Stimulated activated naive CD8-positive, alpha-beta T cell treated with anti-CD3 and anti-CD28 coated beads, Interleukin-15, amount 100 ng/mL, for 72 hours (primary cell): ENCODE measurements around the gene CYP27B1.
"Not testable (repeated sequence)": the region's sequence is repeated elsewhere in the genome, so short reads cannot be mapped to it uniquely, and the experiment has no call there.

Source experiments
- ATAC-seq: fragments of 150-1000 bp; cut with Tn5 transposase; 2 replicates; pipeline ENCODE4 v1.10.0; 2021; ENCODE audit warnings: mild to moderate bottlenecking, moderate library complexity
- DNase-seq, 2 donors: peaks; one replicate each; pipeline ENCODE4 v3.0.0; 2021 to 2022
- H3K27ac Mint-ChIP-seq, 2 donors: one replicate each; pipeline ENCODE4 v1.8.0; 2022; ENCODE audit warnings: mild to moderate bottlenecking in 2 of 2, mixed read lengths in 2 of 2, moderate library complexity in 2 of 2
- H3K27me3 Mint-ChIP-seq: one replicate; pipeline ENCODE4 v1.8.0; 2022; ENCODE audit warnings: mixed read lengths
- H3K4me1 Mint-ChIP-seq: one replicate; pipeline ENCODE4 v1.8.0; 2022; ENCODE audit warnings: mild to moderate bottlenecking, mixed read lengths
- H3K4me3 Mint-ChIP-seq, 2 donors: one replicate each; pipeline ENCODE4 v1.8.0; 2022; ENCODE audit warnings: mild to moderate bottlenecking in 2 of 2, mixed read lengths in 2 of 2, moderate library complexity in 1 of 2
- H3K9me3 Mint-ChIP-seq, 2 donors: one replicate each; pipeline ENCODE4 v1.8.0; 2022; ENCODE audit warnings: mixed read lengths in 2 of 2

CYP27B1 gene

DNA sequence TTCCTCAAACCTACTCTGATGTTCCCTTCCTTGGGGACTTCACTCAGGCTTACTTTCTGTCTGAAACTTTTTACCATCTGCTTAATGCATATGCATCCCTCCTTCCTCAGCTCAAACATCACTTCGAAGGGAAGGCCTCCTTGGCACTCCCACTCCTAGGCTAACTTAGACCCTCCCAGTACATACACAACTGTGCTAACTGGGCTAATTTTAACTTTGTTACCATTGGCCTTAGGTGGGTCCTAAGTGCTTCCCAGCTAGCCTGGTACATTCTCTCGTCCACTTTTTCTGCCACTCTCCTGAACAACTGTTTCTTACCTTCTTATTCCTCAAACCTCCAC is 9.3 kb upstream of the CYP27B1 start:
- Mint-ChIP-seq H3K27ac (no peak overlapping the region), H3K27me3 (no peaks in the 10 kb centered on the region), H3K4me1 (peaks cover 13% of the 10 kb centered on the region), H3K4me3 (no peak overlapping the region), H3K9me3 (no peaks in the 10 kb centered on the region)
- ATAC-seq (no peak), DNase-seq (no peak)

DNA sequence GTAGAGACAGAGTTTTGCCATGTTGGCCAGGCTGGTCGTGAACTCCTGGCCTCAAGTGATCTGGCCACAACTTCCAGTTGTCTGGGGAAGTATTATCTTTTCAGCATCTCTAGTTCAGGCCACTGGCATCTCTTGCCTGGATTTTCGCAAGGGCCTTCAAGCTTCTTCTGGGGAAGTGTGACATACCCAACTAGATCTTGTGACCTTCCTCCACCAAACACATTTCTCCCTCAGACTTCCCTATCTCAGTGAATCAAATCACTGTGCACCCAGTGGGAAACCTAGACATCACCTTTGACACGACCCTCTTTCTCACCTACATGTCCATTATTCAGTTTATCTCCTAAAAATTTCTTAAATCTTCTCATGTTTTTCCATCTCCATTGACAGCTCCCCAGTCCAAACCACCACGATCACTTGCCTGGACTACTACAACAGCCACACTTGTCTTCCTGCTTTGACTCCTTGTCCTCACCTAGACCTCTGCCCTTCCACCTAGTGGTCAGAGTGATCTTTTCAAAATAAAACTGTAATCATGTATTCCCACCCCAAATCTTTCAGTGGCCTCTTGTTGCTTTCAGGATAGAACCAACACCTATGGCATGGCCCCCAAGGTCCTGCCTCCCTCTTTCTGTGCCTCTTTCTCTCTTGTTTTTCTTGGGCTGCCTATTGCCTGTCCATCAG is 8.8 kb upstream of the CYP27B1 start:
- no peak for ATAC-seq
- Mint-ChIP-seq H3K4me1 (peaks cover 18% of the 10 kb centered on the region), H3K4me3 (no peak overlapping the region), H3K27me3 (no peaks in the 10 kb centered on the region), H3K9me3 (no peaks in the 10 kb centered on the region), H3K27ac (no peak overlapping the region)
- DNase-seq = no peak

DNA sequence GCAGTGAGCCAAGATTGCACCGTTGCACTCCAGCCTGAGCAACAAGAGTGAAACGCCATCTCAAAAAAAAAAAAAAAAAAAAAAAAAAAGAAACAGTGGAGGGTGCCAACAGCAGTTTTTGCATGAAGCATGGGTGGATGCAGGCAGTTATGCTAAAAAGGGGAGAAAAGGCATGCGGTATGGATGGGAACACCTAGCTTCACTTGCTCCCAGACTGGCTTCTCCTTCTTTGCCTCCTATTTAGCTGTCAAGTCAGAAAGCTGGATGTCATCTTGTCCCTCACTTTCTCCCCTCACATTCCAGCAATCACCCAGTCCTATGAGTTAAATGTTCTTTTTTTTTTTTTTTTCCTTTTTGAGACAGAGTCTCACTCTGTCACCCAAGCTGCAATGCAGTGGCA is 8.2 kb upstream of the CYP27B1 start:
- Mint-ChIP-seq H3K4me1 (peaks cover 25% of the 10 kb centered on the region), H3K4me3 (no peak overlapping the region), H3K9me3 (no peaks in the 10 kb centered on the region), H3K27ac (no peak overlapping the region), H3K27me3 (no peaks in the 10 kb centered on the region)
- no peak for DNase-seq
- ATAC-seq = no peak

DNA sequence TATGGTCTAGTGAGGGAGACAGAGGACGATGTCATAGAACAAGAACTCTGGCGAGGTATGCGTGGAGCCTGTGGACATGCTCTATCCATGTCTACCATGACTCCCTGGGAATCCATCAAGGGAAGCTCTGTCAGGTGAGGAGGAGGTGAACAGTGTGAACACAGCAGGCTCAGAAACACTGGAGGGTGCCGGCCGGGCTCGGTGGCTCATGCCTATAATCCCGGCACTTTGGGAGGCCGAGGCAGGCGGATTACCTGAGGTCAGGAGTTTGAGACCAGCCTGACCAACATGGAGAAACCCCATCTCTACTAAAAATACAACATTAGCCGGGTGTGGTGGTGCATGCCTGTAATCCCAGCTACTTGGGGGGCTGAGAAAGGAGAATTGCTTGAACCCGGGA is 7.8 kb upstream of the CYP27B1 start:
- H3K4me3 Mint-ChIP-seq, ATAC-seq, H3K9me3 Mint-ChIP-seq, DNase-seq, H3K27me3 Mint-ChIP-seq, H3K27ac Mint-ChIP-seq: not testable (repeated sequence)
- H3K4me1 Mint-ChIP-seq = peaks cover 29% of the 10 kb centered on the region

DNA sequence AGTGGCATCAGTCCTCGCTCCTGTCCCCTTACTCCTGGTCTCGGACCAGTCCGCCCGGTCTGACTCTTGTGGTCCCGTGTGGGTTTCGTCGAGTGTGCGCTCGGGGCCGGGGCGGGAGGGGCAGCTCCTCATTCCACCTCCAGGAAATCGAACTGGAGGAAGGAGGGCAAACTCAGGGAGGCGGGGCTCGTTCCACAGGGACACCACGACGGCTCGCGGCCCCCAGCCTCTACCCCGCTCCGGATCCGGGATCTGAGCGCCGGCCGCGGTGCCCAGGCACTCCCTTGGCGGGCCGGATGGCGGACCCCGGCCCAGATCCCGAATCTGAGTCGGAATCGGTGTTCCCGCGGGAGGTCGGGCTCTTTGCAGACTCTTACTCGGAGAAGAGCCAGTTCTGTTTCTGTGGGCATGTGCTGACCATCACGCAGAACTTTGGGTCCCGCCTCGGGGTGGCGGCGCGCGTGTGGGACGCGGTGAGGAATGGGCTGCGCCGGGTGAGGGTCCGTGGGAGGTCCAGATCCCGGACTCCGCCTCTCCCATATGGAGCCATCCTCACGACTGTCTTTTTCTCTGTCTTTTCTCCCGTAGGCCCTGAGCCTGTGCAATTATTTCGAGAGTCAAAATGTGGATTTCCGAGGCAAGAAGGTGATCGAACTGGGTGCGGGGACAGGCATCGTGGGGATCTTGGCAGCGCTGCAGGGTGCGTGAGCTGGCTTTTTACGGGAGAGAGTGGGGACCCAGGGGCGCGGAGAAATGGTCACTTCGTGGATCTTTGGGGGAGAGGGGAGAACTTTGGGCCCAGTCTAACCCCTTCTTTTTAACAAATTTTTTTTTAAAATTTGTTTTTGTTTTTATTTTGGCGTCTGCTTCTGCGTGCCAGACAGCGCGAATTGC is 5.8 kb upstream of the CYP27B1 start, which contains the start of gene EEF1AKMT3:
TSS of gene EEF1AKMT3 (plus strand) at position 186 of the 894 bp plus-strand sequence. CDS start at position 297, 111 bp downstream.
- DNase-seq (no peak), ATAC-seq (peak; percentile 46)
- peak within 1 kb of the TSS; percentile 98 to 99 for H3K27ac Mint-ChIP-seq

DNA sequence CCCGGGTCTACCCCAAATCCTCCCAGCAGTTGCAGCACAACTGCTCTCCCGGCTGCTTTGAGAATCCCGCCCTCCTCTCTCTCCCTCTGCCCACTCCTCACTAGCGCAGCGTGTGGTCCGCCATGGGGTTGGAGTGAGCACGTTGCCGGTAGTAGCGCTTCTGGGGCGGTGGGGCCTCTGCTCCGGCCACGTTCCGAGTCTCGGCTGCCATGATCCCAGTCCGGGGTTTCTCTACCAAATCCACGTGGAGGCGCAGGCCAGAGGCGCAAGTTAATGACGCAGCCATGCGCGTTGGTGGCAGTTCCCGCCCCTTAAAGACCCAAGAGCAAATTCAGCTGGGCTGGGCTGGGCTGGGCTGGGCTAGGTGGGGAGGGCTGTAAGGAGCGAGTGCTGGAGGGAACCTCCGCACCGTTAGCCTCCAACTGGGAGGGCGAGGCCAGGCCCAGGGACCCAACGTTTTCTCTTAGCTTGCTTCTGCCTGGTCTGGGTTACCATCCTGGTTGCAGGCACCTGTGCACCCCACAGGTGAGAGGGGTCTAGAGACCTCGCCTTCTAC is 5.1 kb upstream of the CYP27B1 start, which contains the start of gene METTL1:
TSS of gene METTL1 (minus strand) at position 233 of the 556 bp plus-strand sequence. CDS start at position 211, 22 bp downstream.
- H3K27me3 Mint-ChIP-seq = no peaks in the 10 kb centered on the region
- DNase-seq (peak; percentile 92 to 94), ATAC-seq (peak; percentile 94)
- H3K27ac Mint-ChIP-seq = peak within 1 kb of the TSS; percentile 98 to 99
- H3K4me3 Mint-ChIP-seq = peak within 1 kb of the TSS; percentile 99
- H3K4me1 Mint-ChIP-seq = peaks cover 37% of the 10 kb centered on the region
- H3K9me3 Mint-ChIP-seq = no peaks in the 10 kb centered on the region

More for the DNA sequence above, 5.8 kb upstream of the CYP27B1 start, which contains the start of gene EEF1AKMT3:
- Mint-ChIP-seq H3K4me3 (peak within 1 kb of the TSS; percentile 99), H3K4me1 (peaks cover 30% of the 10 kb centered on the region), H3K27me3 (no peaks in the 10 kb centered on the region), H3K9me3 (no peaks in the 10 kb centered on the region)

DNA sequence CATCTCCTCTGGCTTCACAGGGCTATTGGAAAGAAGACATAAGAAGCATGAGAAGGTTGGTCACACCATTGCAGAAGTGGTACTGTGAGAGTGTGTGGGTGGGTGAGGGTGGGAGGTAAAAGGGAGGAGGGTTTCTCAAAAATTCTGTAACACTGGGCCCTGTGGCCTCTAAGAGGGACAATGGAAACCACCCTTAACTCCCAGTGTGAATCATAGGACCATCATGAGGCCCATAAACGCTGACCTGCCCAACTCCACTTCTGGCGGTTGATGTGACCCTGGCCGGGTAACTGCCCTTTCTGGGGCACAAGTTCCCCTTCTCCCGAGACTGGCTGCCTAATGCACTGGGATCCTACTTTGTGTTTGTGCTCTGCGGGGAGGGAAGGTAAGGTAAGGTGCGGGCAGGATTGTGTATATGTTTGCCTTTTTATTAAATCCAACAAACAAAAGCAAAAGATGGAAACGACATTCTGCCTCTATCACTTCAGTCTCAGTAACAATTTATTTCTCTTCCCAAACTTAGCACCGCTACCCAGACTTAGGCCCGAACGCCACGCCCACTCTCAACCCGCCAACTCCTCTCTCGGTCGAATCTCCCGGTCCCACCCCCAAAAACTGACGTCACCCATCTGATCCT is 4.5 kb upstream of the CYP27B1 start:
- DNase-seq (peak in 1 of 2 donors; percentile 89), ATAC-seq (peak; percentile 81)
- Mint-ChIP-seq H3K27ac (peak overlapping the region; percentile 98 to 99), H3K4me3 (peak overlapping the region; percentile 99), H3K27me3 (peaks cover 5% of the 10 kb centered on the region), H3K4me1 (peaks cover 43% of the 10 kb centered on the region), H3K9me3 (no peaks in the 10 kb centered on the region)

DNA sequence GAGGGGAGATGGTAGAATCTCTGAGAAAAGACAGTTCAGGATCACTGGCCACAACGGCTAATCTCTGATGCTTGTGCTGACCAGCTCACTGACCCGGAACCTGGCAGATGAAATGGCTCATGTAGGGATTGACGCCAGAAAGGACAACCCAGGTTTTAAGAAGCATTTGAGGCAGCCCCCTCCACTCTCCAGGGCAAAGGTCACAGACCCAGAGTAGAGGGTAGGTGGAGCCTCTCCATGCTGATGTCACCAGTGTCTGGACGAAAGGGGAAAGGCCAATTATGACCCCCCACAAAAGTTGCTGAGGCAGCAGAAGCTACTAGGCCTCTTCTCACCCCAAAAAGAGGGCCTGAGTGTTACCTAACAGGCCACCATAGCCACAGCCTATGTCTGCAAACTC is 3.9 kb upstream of the CYP27B1 start:
- H3K4me3 Mint-ChIP-seq = peak overlapping the region in 1 of 2 donors; percentile 99
- peaks cover 8% of the 10 kb centered on the region for H3K27me3 Mint-ChIP-seq
- no peak overlapping the region for H3K27ac Mint-ChIP-seq
- H3K4me1 Mint-ChIP-seq = peaks cover 49% of the 10 kb centered on the region
- DNase-seq = no peak
- ATAC-seq = no peak
- H3K9me3 Mint-ChIP-seq = no peaks in the 10 kb centered on the region

DNA sequence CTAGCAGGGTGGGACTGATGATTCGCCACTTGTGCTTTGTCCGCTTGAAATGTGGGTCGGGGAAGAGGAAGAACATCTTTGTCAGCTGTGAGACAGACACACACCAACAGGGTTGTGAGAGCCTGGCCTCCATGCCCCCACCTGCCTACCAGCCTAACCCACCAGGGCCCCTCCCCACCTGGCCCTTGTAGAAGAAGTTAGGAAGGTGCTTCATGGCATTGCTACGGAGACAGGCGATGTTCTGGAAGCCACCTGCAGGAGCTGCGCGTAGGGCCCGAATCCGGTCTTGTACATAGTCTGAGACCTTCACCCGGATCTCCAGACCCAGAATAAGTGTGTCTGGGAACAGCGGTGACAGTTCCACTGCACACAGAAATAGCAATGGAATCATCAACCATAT is 2.7 kb upstream of the CYP27B1 start:
- Mint-ChIP-seq H3K9me3 (no peaks in the 10 kb centered on the region), H3K27me3 (peaks cover 8% of the 10 kb centered on the region), H3K4me3 (peak overlapping the region in 1 of 2 donors; percentile 10), H3K4me1 (peaks cover 61% of the 10 kb centered on the region), H3K27ac (no peak overlapping the region)
- ATAC-seq = no peak
- no peak for DNase-seq

DNA sequence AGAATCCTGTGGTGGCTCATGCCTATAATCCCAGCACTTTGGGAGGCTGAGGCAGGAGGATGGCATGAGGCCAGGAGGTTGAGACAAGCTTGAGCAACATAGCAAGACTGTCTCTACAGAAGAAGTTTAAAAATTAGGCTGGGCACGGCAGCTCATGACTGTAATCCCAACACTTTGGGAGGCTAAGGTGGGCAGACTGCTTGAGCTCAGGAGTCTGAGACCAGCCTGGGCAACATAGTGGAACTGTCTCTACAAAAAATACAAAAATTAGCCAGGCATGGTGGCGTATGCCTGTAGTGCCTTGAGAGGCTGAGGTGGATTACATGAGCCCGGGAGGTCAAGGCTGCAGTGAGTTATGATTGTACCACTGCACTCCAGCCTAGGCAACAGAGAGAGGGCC is 998 bp upstream of the CYP27B1 start:
- H3K4me3 Mint-ChIP-seq = no peak overlapping the region
- no peak for ATAC-seq
- H3K4me1 Mint-ChIP-seq = peaks cover 71% of the 10 kb centered on the region
- H3K9me3 Mint-ChIP-seq = no peaks in the 10 kb centered on the region
- H3K27me3 Mint-ChIP-seq = peaks cover 8% of the 10 kb centered on the region
- no peak for DNase-seq
- no peak overlapping the region for H3K27ac Mint-ChIP-seq

DNA sequence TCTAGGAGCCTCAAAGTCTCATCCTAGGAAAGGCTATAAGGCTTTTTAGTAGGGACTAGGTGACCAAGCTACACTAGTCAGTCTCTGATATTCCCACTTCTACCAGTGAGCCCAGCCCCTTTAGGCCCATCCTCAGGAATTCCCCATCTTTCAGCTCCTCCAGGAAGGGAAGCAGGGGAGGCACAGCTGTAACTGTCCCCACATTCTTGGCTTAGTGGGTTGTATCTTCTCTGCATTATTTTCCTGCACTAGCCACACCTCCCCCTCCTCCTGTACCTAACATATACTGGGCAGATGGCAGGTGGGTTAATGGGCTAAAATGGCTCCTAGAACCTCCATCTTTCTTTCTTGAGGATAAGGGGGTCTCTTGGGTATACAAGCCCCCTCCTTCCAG is 424 bp upstream of the CYP27B1 start:
- H3K9me3 Mint-ChIP-seq = no peaks in the 10 kb centered on the region
- no peak overlapping the region for H3K27ac Mint-ChIP-seq
- no peak overlapping the region for H3K4me3 Mint-ChIP-seq
- peaks cover 68% of the 10 kb centered on the region for H3K4me1 Mint-ChIP-seq
- DNase-seq = no peak
- H3K27me3 Mint-ChIP-seq = peaks cover 8% of the 10 kb centered on the region
- no peak for ATAC-seq

DNA sequence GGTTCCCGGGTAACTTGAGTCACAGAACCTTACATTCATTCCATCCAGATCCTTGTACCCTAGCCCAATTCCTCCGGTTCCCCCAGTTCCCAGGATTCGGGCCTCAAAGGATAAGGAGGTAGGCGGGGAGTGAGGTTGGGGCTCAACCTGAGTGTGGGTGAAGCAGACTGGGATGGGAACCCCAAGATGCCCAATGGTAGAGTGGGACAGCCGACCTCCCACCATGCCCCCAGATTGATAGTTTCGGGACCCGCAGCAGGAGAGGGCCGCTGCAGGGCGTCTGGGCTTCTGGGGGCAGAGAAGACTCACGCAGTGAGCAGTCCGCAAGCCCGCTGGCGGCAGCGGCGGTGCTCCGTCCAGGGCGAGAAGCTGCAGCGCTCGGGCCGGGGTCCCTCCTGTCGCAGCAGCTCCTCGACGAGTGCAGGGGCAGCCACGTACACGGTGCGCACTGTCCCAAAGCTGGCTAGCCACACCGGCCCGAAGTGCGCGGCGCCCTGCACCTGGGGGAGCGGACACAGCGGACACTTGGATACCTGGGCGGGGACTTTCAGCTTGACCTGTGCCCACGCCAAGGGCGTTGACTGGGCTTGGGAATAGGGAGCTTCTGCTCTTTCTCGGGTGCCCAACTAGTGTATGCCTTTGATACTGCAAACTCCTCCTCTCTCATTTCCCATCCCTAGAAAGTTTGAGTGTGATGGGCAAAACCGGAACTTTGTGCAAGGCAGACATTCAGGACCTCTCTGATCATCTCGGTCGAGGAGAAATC is 997 bp downstream of the CYP27B1 start:
- Mint-ChIP-seq H3K4me3 (peak overlapping the region; percentile 88 to 97), H3K27ac (peak overlapping the region in 1 of 2 donors; percentile 83), H3K4me1 (peaks cover 69% of the 10 kb centered on the region), H3K9me3 (no peaks in the 10 kb centered on the region), H3K27me3 (peaks cover 8% of the 10 kb centered on the region)
- DNase-seq = peak in 1 of 2 donors; percentile 24
- peak; percentile 44 for ATAC-seq

DNA sequence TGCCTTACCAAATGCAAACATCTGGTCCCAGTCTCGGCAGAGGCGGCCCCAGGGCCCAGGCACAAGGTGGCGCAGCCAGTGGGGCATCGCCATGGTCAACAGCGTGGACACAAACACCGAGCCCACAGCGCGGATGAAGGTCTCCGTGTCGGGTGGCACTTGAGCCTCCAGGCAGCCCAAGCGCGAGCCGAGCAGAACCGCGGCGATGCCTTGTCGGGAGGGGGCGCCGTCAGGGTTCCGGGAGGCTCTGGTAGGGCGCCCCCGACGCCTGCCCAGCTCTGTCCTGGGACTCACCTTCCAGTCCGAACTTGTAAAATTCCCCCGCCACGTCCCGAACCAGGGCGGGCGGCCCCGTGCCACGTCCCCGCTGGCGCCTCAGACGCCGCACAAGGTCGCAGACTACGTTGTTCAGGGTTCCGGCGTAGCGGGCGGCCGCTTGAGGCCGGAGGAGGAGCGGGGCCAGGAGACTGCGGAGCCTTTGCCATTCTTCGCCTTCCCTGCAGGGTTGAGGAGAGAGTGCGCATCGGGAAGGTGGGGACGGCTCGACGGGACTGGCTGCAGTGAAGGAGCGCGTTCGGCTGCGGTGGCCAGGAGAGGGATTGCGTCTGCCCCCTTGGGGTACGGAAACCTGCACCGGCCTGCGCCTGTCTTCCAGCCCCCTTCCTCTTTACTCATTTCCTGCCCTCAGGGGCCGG is 1.7 kb downstream of the CYP27B1 start:
- H3K4me3 Mint-ChIP-seq = peak overlapping the region; percentile 88 to 97
- peaks cover 64% of the 10 kb centered on the region for H3K4me1 Mint-ChIP-seq
- H3K27me3 Mint-ChIP-seq = peaks cover 8% of the 10 kb centered on the region
- H3K9me3 Mint-ChIP-seq = no peaks in the 10 kb centered on the region
- DNase-seq = peak; percentile 65 to 67
- H3K27ac Mint-ChIP-seq = peak overlapping the region; percentile 77 to 83
- ATAC-seq = peak; percentile 81

DNA sequence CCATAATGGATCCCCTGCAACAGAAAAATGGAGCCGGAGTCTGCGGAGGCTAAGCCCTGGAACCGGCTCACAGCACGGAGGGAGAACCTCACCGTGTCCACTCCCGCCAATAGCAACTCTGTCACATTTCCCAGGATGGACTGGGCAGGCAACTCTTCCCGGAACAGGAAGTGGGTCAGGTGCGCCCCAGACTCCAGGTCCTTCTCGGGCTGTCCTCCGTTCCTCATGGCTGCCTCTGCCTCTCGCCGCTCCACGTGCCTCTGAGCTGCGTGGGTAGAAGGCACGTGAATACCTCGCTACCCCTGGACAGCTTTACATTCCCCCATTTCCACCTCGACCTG is 2.2 kb downstream of the CYP27B1 start:
- H3K27ac Mint-ChIP-seq = peak overlapping the region in 1 of 2 donors; percentile 51

More for the DNA sequence above, 2.2 kb downstream of the CYP27B1 start:
- peaks cover 61% of the 10 kb centered on the region for H3K4me1 Mint-ChIP-seq
- H3K4me3 Mint-ChIP-seq = peak overlapping the region; percentile 88 to 97
- H3K27me3 Mint-ChIP-seq = peaks cover 8% of the 10 kb centered on the region
- ATAC-seq = peak; percentile 26
- DNase-seq = no peak
- no peaks in the 10 kb centered on the region for H3K9me3 Mint-ChIP-seq
